HG03159 (cell line): ENCODE data around the gene TNFRSF21.
"Not testable (repeated sequence)": the region's sequence is repeated elsewhere in the genome, so short reads cannot be mapped to it uniquely, and the experiment has no call there.

Source experiments
- ATAC-seq: cut with Tn5 transposase; IDR thresholded peaks from one replicate; pipeline ENCODE4 v1.9.1; 2021; ENCODE audit warnings: mild to moderate bottlenecking, moderate library complexity; ENCODE audit not compliant: unreplicated experiment

The TNFRSF21 gene

DNA sequence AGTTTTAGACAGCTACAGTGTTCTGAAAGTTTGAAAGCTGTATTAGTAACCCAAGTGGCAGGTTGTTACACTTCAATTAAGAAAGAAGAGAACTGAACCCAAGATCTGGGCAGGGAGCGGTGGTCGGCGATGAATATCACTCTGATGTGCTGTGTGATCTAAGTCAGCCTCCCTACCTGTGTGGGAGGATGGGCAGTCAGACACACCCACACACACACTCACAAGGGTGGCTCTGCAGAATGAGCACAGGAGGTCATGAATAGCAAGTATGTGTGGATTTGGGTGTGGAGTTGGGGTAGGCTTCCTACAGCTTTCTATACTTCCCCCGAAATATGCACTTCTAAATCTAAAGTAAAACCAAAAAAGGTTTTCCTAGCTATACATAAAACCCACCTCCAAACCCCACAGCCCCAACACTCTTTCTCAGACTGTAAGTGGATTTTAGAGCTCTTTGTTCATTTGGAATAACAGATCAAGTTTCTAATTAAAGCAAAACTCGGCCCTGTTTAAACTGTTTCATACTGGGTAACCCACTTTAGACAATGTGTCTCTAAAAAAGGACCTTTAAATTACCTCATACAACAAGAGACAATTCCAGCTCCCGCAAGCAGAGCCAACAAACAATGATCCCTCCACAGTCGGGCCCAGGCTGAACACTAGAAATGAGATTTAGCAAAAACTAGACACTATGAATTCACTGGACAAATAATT, 19.4 kb downstream of the TNFRSF21 start:
- no peak for ATAC-seq

DNA sequence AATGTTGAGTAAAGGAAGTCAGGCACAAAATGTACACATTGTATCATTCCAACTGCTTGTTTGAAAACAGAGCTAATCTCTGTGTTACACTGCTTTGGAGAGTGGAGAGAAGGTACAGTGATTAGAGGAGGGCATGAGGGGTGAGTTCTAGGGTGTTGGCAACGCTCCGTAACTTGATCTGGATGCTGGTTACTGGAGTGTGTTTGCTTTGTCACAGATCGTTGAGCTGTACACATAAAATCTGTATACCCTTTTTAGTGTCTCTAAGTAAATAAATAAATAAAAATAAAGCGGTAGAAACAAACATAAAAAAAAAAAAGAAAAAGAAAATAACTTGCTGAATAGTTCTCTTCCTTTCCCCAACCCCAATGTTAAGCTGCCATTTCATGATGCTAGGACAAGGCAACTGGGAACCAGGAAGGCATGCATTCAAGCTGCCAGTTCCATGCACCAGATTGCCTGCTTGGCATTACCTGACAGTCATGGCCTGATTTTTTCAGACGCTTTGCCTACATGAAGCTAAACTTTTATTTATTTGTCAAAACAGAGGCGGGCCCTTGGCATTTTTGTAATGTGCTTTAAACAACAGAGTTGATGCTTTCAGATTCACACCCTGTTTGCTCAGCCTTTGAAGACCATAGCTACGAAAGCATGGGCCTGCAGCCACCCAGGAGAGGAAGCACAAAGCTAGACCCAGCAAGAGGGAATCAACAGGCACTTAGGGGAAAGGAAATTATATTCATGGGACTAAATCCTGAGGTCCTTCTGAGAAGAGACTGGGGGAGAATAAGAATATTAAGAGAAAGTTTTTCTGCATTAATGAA, 21.2 kb downstream of the TNFRSF21 start:
- ATAC-seq: no peak

DNA sequence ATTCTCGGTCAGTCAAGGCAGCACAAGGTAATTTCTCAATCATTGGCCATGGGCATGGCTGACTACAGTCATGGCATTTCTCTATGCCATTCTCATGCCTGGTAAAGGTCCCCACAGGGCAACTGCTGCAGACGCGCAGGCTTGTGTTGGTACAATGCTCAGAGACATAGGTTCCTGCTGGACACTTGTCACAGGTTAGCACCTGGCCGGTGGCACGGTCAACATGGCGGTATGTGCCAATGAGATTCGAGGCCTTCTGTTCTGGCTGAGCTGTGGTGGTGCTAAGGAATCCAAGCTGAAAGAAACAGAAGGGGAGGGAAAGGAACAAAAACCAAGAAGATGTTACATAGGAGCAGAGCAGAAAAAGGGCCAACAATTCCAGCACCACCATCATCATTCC, 23.4 kb downstream of the TNFRSF21 start:
- ATAC-seq: no peak

DNA sequence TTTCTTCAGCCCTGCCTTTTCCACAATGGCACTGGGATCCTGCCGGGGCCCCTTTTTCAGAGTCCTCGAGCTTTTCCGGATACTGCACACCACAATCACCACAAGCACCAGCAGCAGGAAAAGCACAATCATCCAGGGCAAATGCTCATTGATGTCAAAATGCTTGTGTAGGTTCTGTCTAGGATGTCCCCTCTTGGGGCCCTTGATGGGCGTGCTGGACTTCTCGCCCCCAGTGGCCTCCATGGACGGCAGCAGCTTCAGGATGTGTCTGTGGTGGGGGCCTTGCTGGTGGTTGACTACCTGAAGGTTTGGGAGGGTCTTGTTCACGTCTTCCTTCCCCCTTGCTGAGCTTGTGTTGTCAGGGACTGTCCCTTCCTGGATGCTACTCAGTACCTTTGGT, 25.7 kb downstream of the TNFRSF21 start:
- no peak for ATAC-seq

DNA sequence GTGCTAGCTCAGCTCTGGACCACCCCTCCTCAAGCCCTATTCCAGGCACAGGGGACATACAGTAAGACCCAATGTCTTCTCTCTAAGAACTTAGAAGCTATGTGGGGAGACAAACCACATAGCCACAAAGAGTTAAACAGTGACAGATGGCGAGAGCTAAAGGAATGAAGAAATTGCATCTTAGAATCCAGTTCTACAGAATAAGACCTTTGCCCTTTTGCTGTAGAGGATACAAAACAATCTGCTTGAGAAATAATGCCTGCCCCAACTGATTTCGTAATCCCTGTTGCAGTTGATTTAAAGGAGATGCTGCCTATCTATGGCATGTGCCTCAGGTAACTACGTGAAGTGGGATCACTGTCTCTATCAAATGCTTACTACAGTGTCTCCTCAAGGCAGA, 31.2 kb downstream of the TNFRSF21 start:
- no peak for ATAC-seq

DNA sequence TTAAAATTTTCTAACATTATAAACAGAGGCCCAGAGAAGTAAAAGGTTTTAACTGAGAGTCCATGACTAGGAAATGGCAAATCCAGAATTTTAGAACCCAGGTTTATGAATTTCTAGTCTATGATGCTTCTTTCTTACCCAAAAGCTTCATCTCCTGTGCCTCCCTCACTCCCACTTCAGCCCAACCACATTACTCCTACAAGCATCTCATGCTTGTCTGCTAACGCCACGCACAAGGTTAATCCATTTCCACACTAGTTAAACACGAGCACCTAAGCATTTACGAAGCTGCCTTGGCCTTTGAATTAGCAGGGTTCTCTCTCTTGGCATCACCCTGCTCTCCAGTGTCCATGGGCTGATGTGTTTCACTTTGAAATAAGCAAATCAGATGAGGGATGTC, 32.0 kb downstream of the TNFRSF21 start:
- ATAC-seq: no peak

DNA sequence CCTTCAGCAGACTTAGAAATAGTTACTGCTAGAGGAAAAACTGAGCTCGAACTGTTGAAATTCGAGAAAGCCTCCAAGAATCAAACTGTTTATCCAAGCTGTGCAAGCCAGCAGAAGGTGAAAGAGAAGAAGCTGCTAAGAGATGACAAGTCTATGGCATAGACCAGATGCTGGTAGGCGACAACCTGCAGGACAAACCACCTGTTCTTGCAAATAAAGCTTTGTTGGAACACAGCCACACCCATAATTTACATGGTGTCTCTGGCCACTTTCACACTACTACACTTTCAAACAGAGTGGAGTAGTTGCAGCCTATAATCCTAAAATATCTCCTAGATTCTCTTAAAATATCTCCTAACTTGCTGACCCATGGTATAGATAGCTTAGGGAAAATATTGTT, 33.3 kb downstream of the TNFRSF21 start:
- ATAC-seq: no peak

DNA sequence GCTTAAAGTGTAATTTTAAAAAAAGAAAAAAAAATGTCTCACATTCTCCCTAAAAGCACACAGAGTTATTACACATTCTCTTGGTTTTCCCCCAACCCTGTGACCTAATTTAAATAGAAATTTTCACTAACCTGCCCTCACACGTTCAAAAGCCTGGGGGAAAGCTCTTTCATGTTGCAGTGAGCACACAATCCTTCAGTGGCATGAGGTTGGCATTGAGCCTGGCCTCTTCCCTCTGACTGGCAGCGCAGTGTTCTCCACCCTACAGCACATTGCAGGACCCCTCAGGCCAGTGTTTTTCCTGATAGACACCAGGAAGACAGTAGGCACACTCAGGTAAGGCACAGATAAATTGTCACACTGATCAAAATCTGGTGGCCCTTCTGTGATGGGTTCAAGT, 34.1 kb downstream of the TNFRSF21 start:
- ATAC-seq: no peak

DNA sequence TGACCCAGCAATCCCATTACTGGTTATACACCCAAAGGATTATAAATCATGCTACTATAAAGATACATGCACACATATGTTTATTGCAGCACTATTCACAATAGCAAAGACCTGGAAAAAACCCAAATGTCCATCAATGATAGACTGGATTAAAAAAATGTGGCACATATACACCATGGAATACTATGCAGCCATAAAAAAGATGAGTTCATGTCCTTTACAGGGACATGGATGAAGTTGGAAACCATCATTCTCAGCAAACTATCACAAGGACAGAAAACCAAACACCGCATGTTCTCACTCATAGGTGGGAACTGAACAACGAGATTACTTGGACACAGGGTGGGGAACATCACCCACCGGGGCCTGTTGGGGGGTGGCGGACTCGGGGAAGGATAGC, 34.6 kb downstream of the TNFRSF21 start:
- not testable (repeated sequence) for ATAC-seq

DNA sequence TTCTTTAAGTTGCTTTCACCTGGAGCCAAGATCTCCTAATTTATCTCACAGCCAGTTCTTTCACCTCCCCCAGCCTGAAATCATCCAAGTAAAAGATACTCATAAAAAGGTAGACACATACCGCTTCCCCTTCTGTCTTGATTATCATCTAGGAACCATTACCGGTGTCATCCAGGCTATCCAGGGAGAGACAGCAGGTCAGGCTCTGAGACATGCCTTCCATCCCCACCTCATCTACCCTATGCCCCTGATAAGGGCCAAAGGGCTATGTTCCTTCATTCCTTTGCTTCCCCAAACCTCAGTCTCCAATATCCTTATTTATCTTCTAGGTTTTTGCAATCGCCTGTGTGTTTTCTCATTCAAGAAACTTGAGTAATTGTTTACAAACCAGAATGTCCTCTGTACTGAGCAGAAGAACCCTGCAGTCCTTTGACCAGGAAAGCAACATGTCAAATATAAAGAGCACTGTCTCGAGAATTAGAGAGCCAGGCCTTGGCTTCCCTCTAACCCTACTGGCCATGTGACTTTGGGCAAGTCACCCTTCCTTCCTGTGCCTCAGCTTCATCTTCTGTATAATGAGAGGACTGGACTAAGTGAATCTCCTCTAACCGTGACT, 41.0 kb downstream of the TNFRSF21 start:
- ATAC-seq: no peak

DNA sequence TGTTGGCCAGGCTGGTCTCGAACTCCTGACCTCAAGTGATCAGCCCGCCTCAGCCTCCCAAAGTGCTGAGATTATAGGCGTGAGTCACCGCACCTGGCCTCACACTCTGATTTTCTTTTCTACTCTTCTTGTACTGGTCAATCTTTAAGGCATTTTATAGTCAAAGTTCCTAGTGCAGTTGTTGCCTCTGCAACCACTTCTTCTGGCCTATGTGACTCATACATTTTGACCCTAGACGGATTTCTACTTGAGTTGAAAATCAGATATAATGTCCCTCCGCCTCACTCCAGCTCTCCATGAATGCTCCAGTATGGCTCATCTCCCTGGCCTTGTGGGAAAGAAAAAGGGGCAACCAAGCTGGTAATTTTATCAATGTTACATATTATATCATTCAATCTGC, 42.4 kb downstream of the TNFRSF21 start:
- ATAC-seq: no peak

DNA sequence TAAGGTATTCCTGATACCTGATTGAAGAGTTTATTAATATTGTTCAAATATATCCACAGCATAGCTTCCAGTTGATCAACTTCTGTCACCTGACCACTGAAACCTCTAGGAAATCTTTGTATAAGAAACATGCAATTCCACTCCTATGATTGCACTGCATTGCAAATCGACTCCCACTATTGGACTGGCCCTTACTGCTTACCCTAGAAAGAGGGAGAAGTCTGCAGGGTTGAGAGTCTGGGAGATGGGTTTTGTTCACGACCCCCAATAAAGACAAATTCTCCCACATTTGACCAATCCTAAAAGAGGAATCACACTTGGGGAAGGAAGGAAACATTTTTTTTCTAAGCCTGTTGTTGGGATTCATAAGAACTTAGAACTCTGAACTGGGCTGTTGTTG, 43.7 kb downstream of the TNFRSF21 start:
- no peak for ATAC-seq

DNA sequence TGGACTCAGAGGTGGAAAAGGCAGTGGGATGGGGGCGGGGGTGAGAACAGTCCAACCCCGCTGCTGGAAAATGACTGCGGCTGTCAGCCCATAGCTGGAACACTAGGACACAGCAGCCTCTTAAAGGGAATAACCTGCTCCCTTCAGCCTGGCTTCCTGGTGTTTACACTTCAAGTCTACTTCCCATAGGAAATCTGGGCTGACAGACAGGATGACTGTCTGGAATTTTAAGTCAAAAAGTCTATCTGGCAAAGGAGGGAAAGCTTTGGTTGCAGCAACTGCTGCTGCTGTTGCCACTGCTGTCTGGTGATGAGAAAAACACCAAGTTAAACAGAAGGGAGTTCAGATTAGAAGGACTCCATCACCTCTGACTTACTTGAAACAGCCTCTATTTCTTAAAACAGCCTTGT, 44.9 kb downstream of the TNFRSF21 start:
- no peak for ATAC-seq

DNA sequence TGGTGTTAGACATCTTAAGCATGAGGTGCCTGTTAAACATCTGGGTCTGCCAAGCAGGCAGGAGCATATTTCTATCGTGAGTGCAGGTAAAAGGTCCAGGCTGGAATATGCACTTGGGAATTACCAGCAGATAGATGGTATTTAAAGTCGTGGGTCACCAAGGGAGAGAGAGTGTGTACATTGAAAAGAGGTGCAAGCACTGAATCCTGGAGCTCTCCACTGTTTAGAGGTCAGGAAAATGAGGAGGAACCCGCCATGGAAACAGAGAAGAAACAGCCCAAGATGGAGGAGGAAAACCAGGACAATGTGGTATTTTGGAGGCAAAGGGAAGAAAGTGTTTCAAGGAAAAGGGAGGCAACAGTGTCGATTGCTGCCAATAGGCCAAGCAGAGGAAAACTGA, 46.4 kb downstream of the TNFRSF21 start:
- ATAC-seq: no peak

DNA sequence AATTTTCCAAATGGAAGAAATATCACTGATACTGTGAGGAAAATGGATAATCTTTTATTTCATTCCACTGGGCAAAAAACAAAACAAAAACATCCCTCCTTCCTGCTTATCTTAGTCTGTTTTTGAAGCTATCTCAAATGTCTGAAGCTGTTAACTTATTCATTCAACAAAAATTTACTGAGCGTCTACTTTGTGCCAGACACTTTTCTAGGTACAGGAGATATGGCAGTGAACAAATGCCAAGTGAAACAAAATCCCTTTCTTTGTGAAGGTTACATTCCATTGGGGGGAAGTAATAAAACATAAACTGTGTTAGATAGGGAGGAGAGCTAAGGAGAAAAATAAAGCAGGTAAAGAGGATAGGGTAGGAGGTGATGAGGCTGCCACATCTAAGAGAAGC, 47.5 kb downstream of the TNFRSF21 start:
- no peak for ATAC-seq

DNA sequence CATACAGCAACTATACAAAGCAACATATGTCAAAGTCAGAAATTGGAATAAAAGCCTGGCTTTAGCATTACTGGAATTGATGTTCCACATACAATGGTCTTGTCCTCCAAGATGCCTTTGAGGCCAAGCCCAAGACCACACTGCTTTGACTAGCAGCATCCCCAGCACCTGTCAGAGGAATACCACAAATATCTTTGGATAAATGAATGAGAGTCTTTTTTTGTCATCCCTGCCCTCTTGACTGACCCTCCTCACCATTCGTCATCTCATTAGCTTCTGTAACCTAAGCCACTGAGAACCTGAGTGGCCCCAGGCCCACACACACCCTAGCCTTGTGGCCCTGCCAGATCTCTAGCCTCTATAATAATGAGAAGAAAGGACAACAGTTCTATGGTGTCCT, 48.5 kb downstream of the TNFRSF21 start:
- no peak for ATAC-seq

DNA sequence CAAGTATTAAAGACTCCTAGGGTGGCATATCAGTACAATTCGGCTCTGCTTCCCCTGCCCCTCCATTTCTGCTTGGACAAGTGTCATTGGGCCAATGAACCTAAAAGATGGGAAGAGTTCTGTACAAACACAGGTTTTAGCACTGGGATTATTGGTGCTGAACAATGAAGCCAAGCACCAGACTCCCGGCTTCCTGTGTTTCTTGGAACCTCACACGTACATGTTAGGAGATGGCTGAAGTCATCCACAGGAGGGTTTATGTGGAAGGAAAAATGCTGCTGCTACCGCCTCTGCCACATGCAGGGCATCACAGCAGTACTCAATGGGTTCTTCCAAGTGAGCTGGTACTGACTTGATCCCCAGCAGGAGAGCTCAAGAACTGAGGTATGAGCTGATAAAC, 49.7 kb downstream of the TNFRSF21 start:
- ATAC-seq: no peak

DNA sequence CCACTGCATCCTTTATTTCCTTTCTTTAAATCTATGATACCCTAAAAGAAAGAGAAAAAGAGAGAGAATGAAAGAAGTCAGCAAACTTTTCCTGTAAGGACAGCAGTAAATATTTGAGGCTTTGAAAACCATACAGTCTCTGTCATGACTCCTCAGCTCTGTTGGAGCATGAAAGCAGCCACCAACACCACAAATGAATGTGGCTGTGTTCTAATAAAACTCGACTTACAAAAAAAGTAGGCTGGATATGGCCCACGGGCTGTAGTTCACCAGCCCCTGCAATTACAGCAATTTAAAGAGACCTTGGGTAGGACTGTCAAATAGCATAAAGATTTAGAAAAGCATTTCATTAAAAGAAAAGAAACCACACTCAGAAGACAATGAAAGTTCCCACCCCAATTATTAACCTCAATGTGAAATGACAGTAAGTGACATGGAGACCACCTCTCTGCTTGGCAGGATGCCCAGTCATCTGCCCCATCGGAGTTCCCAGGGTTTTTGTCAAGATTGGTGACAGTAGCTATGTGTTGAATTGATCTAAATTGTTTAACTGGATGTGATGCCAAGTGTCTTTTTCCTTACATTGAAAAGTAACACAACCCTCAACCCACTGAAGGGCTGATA, 50.9 kb downstream of the TNFRSF21 start:
- ATAC-seq: no peak

DNA sequence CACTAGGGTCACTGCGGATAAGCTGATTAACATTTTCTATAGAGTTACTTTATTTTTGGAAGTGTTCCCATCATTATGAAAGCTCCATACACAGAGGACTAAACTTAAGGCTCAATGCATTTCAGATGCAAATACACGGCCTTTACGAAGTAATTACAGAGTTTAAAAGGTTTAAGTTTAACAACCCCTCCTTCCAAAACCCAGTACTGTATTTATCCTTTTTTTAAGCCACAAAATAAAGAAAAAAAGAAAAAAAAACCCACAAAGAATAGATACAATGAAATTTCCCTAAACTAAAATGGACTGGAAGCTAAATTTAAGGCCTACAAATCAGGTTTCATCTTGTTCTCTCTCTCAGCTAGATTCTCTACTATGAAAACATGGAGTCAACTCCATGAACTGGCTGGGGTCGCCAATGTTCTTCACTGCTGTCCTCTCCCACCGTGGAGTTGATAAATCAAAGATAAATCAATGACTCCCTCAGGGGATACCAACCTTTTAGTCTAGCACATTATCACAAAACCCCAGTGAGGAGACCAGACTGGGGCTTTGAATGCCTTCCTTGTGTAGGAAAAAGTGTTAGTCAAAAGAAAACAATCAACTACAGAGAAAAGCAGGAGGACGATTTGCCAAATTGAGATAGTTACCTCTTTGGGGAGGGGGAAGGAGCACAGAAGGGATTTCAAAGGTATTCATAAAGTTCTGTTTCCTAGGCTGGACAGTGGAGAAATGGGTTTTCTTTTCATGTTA, 52.5 kb downstream of the TNFRSF21 start:
- ATAC-seq: no peak

DNA sequence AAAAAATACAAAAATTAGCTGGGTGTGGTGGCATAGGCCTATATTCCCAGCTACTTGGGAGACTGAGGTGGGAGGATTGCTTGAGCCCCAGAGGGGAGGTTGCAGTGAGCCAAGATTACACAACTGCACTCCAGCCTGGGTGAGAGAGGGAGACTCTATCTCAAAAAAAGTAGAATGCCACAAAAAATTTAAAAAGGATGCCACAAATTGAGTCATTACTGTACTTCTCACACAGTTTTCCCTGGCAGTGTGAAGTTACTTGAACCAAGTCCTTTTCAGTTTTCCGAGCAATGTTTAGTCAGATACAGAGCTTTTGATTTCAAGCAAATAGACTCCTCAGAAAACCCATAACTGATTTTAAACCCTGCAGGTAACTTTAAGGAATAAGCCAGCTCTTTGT, 53.3 kb downstream of the TNFRSF21 start:
- ATAC-seq: no peak

DNA sequence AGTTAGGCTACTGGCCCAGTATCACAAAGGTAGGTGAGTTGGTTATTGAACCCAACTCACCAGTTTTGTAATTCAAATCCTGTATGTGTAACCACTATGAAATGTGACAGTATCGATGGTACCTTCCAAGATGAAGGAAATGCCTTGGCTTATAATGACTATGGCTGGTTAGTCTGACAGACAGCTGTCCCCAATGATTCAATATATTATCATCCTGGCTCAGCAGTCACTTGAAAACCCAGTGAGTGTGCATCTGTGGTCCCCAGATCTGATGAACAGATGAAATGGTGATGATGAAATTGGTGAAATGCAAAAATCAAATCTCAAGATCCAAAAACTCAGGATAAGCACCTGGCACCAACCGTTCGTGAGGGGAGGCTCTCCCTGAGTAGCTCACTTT, 54.8 kb downstream of the TNFRSF21 start:
- no peak for ATAC-seq
